ENCODE data around the gene GPRIN3.

DNA sequence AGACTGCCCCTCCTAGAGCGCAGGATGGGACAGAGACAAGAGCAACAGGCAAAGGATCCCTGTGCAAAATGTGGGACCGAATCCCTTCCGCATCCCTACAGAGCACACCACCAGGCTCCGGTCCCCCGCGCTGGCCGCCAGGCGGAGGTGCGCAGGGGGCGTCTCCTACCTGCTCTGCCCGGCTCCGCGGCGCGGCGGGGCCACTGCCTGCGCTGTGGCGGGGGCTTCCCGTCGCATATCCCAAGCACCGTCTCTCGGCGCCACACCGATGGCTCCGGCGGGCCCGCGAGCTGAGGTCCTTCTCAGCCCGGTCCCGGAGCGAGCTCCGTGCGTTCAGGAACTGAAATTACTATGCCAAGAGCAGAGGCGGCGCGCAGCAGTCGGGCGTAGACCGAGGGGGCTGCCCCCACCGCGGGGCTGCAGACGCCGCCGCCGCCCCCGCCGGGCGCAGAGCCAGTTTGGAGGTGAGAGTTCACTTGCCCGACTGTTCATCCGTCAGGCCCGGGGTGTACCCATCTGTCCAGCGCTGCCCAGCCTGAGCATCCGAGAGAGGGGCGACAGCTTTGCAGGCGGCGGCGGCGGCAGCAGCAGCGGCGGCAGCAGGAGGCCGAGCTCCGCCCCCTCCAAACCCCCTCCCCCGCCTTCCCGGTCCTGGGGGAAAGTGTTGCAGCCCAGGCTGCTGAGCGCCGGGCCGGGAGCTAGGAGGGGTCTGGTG, at the start of gene GPRIN3:
- TF ChIP-seq CTCF (IDR thresholded peaks at IDR 0.05) = no peak
- TF ChIP-seq POLR2A (IDR thresholded peaks at IDR 0.05) = no peak

Measured in testis (tissue), 2 donors.